GM06990 (cell line): ENCODE measurements around the gene KPNA1.
"Not testable (repeated sequence)": the region's sequence is repeated elsewhere in the genome, so short reads cannot be mapped to it uniquely, and the experiment has no call there.

ENCODE experiments used
- DNase-seq: peaks from one replicate; pipeline ENCODE4 v3.0.0-alpha.2; 2011; ENCODE audit not compliant: insufficient read length; ENCODE audit errors: extremely low read depth
- H3K27me3 ChIP-seq: replicated peaks from 2 replicates; pipeline ENCODE4 v1.6.0; 2011; ENCODE audit warnings: low read length; ENCODE audit not compliant: control insufficient read depth, insufficient read depth
- H3K36me3 ChIP-seq: 2 replicates; pipeline ENCODE4 v1.5.1; 2011; ENCODE audit warnings: low read length; ENCODE audit not compliant: control insufficient read depth, insufficient read depth
- H3K4me3 ChIP-seq: replicated peaks from 2 replicates; pipeline ENCODE4 v1.5.1; 2011; ENCODE audit warnings: low read depth, mild to moderate bottlenecking, control low read depth, low read length
- TF ChIP-seq, protein P1 (sequence below): IDR thresholded peaks from 2 replicates; pipeline ENCODE4 v1.5.1; 2011; ENCODE audit warnings: low read length, control low read depth, mild to moderate bottlenecking, inconsistent platforms; ENCODE audit not compliant: insufficient read depth, poor library complexity, severe bottlenecking

The KPNA1 gene

GRCh38 chr3:122502139-122502538 lies 12.6 kb downstream of the KPNA1 start:
- Histone ChIP-seq H3K4me3 (no peak overlapping the region), H3K36me3 (no peaks in the 10 kb centered on the region), H3K27me3 (no peaks in the 10 kb centered on the region)
- TF ChIP-seq, protein P1, sequence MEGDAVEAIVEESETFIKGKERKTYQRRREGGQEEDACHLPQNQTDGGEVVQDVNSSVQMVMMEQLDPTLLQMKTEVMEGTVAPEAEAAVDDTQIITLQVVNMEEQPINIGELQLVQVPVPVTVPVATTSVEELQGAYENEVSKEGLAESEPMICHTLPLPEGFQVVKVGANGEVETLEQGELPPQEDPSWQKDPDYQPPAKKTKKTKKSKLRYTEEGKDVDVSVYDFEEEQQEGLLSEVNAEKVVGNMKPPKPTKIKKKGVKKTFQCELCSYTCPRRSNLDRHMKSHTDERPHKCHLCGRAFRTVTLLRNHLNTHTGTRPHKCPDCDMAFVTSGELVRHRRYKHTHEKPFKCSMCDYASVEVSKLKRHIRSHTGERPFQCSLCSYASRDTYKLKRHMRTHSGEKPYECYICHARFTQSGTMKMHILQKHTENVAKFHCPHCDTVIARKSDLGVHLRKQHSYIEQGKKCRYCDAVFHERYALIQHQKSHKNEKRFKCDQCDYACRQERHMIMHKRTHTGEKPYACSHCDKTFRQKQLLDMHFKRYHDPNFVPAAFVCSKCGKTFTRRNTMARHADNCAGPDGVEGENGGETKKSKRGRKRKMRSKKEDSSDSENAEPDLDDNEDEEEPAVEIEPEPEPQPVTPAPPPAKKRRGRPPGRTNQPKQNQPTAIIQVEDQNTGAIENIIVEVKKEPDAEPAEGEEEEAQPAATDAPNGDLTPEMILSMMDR: no peak
- DNase-seq: no peak

GRCh38 chr3:122500964-122501363 lies 13.8 kb downstream of the KPNA1 start:
- H3K4me3 ChIP-seq, H3K36me3 ChIP-seq, DNase-seq, H3K27me3 ChIP-seq: not testable (repeated sequence)

- peaks cover 3% of the 10 kb centered on the region; the same call in 1 of the 2 replicates for H3K36me3 ChIP-seq
These were observed 16.6 kb downstream of the KPNA1 start for GRCh38 chr3:122498152-122498551.

GRCh38 chr3:122497425-122497824 lies 17.3 kb downstream of the KPNA1 start:
- peak; percentile 33 for DNase-seq
- H3K36me3 ChIP-seq: peaks cover 3% of the 10 kb centered on the region; the same call in 1 of the 2 replicates
- H3K4me3 ChIP-seq: no peak overlapping the region
- TF ChIP-seq, protein P1: no peak
- no peaks in the 10 kb centered on the region for H3K27me3 ChIP-seq

More at GRCh38 chr3:122498152-122498551, 16.6 kb downstream of the KPNA1 start:
- TF ChIP-seq, protein P1: no peak
- Histone ChIP-seq H3K4me3 (no peak overlapping the region), H3K27me3 (no peaks in the 10 kb centered on the region)
- DNase-seq: no peak

- Histone ChIP-seq H3K36me3 (peaks cover 5% of the 10 kb centered on the region), H3K4me3 (peak overlapping the region; percentile 27), H3K27me3 (no peaks in the 10 kb centered on the region)
- TF ChIP-seq, protein P1: no peak
- DNase-seq: no peak
These were observed 18.2 kb downstream of the KPNA1 start for GRCh38 chr3:122496508-122496907.

GRCh38 chr3:122493296-122493695 lies 21.4 kb downstream of the KPNA1 start:
- Histone ChIP-seq H3K27me3 (no peaks in the 10 kb centered on the region), H3K36me3 (peaks cover 5% of the 10 kb centered on the region), H3K4me3 (no peak overlapping the region)
- TF ChIP-seq, protein P1: no peak
- no peak for DNase-seq
